CD14-positive monocyte (primary cell): ENCODE results near the gene SLC34A2. TPM values are rescaled to one million over a fixed set of nuclear protein-coding genes. Genes with fewer than 3 reads are reported as not detected.

Source experiments
- DNase-seq, 3 donors: peaks; one replicate each; pipeline ENCODE4 v3.0.0-alpha.2; 2011 to 2022
- H2AFZ ChIP-seq: 2 replicates; pipeline ENCODE4 v1.6.0; 2012; ENCODE audit warnings: mild to moderate bottlenecking, low read depth, low read length, inconsistent platforms; ENCODE audit not compliant: insufficient read depth, poor library complexity, severe bottlenecking
- H3K27ac ChIP-seq, 2 donors: 1 replicate in 1 of 2; 2 replicates in 1 of 2; pipeline ENCODE4 v1.5.1; 2012 to 2013; ENCODE audit warnings: low read length in 2 of 2, control low read depth in 1 of 2, inconsistent platforms in 1 of 2, low read depth in 1 of 2, mild to moderate bottlenecking in 1 of 2
- H3K27me3 ChIP-seq, 2 donors: one replicate each; pipeline versions ENCODE4 v1.6.0 to v1.6.1; 2011 to 2013; ENCODE audit warnings: low read length in 2 of 2; ENCODE audit not compliant: control insufficient read depth in 2 of 2, insufficient read depth in 2 of 2
- H3K36me3 ChIP-seq, 2 donors: replicated peaks in 1 of 2; 1 replicate in 1 of 2; 2 replicates in 1 of 2; pipeline versions ENCODE4 v1.5.1 to v1.6.1; 2012 to 2013; ENCODE audit warnings: low read length in 2 of 2, control low read depth in 1 of 2, inconsistent platforms in 1 of 2, mild to moderate bottlenecking in 1 of 2; ENCODE audit not compliant: insufficient read depth in 2 of 2, control insufficient read depth in 1 of 2
- H3K4me1 ChIP-seq, 2 donors: 1 replicate in 1 of 2; 2 replicates in 1 of 2; pipeline versions ENCODE4 v1.5.1 to v1.6.1; 2012 to 2013; ENCODE audit warnings: low read length in 2 of 2, control low read depth in 1 of 2, inconsistent platforms in 1 of 2, mild to moderate bottlenecking in 1 of 2, moderate library complexity in 1 of 2; ENCODE audit not compliant: insufficient read depth in 2 of 2, control insufficient read depth in 1 of 2
- H3K4me2 ChIP-seq: replicated peaks from 2 replicates; pipeline ENCODE3; 2012; ENCODE audit warnings: low read length, moderate library complexity, mild to moderate bottlenecking; ENCODE audit not compliant: poor library complexity, severe bottlenecking; ENCODE audit errors: extremely low read depth
- H3K4me3 ChIP-seq, 3 experiments: fragments of 200-600 bp in 1 of 3; sonication (generic) in 1 of 3; replicated peaks in 1 of 3; 1 replicate in 2 of 3; 2 replicates in 1 of 3; pipeline ENCODE4 v1.5.1; 2011 to 2013; ENCODE audit warnings: low read length in 3 of 3, mild to moderate bottlenecking in 3 of 3, control low read depth in 2 of 3, low read depth in 2 of 3, inconsistent platforms in 1 of 3, moderate library complexity in 1 of 3
- H3K79me2 ChIP-seq: 2 replicates; pipeline ENCODE4 v1.6.0; 2012; ENCODE audit warnings: mild to moderate bottlenecking, control low read depth, inconsistent platforms, low read length, moderate library complexity; ENCODE audit not compliant: insufficient read depth
- H3K9ac ChIP-seq: 2 replicates; pipeline ENCODE4 v1.6.0; 2017; ENCODE audit warnings: low read length, mild to moderate bottlenecking; ENCODE audit not compliant: insufficient read depth, poor library complexity, severe bottlenecking
- H3K9me3 ChIP-seq, 2 donors: replicated peaks in 1 of 2; 1 replicate in 1 of 2; 2 replicates in 1 of 2; pipeline versions ENCODE4 v1.5.1 to v1.6.1; 2012 to 2013; ENCODE audit warnings: low read length in 2 of 2, control low read depth in 1 of 2; ENCODE audit not compliant: control insufficient read depth in 1 of 2, insufficient read depth in 1 of 2
- H4K20me1 ChIP-seq: 2 replicates; pipeline ENCODE4 v1.6.0; 2012; ENCODE audit warnings: mild to moderate bottlenecking, low read length, control low read depth, moderate library complexity; ENCODE audit not compliant: insufficient read depth
- H3K27ac Mint-ChIP-seq, 7 donors: one replicate each; pipeline ENCODE4 v1.8.0; 2020; ENCODE audit warnings: mild to moderate bottlenecking in 7 of 7, mixed read lengths in 7 of 7, moderate library complexity in 6 of 7, inconsistent platforms in 2 of 7
- H3K27me3 Mint-ChIP-seq, 3 donors: one replicate each; pipeline ENCODE4 v1.8.0; 2021 to 2022; ENCODE audit warnings: low read depth in 3 of 3, mild to moderate bottlenecking in 3 of 3, mixed read lengths in 3 of 3, moderate library complexity in 3 of 3, inconsistent platforms in 1 of 3
- H3K36me3 Mint-ChIP-seq, 2 donors: one replicate each; pipeline ENCODE4 v1.8.0; 2020; ENCODE audit warnings: mixed read lengths in 2 of 2, inconsistent platforms in 1 of 2, mild to moderate bottlenecking in 1 of 2
- H3K4me1 Mint-ChIP-seq: one replicate; pipeline ENCODE4 v1.8.0; 2020; ENCODE audit warnings: mild to moderate bottlenecking, mixed read lengths
- H3K4me3 Mint-ChIP-seq, 2 donors: one replicate each; pipeline ENCODE4 v1.8.0; 2020; ENCODE audit warnings: mild to moderate bottlenecking in 2 of 2, mixed read lengths in 2 of 2, moderate library complexity in 1 of 2
- H3K9me3 Mint-ChIP-seq, 7 donors: one replicate each; pipeline ENCODE4 v1.8.0; 2020 to 2022; ENCODE audit warnings: mixed read lengths in 7 of 7, mild to moderate bottlenecking in 6 of 7, moderate library complexity in 6 of 7, inconsistent platforms in 2 of 7
- CTCF ChIP-seq: fragments of 200-600 bp; IDR thresholded peaks from one replicate; pipeline ENCODE4 v1.8.0; 2022; ENCODE audit warnings: antibody characterized with exemption, mild to moderate bottlenecking
- WGBS: methylation state at CpG from one replicate; pipeline ENCODE4 v1.1.5; 2013; ENCODE audit warnings: missing lambda C conversion rate; ENCODE audit not compliant: insufficient coverage; 5-methylcytosine and 5-hydroxymethylcytosine counted together
- intact Hi-C, 2 donors: fragments of 100-400 bp; cut with micrococcal nuclease; formaldehyde crosslinking; loops; one replicate each; pipeline versions ENCODE4 v1.15.0 to v1.15.1; 2023
- polyA plus RNA-seq, 3 donors: library from polyadenylated mRNA; depleted of rRNA in 1 of 3; unstranded in 2 of 3; stranded (reverse) in 1 of 3; fragments of 300-500 nt in 2 of 3; fragments of >200 nt in 1 of 3; fragmentation: Illumina TruSeq in 2 of 3; gene quantifications; 1 replicate in 2 of 3; 2 replicates in 1 of 3; pipeline ENCODE4 v1.2.3, GENCODE V29; 2012 to 2021

SLC34A2 gene
- polyA plus RNA-seq, 3 donors = not detected

- Mint-ChIP-seq H3K36me3 (no peaks in the 10 kb centered on the region), H3K27ac (no peak overlapping the region), H3K27me3 (peaks cover 0 to 2% (median 1%) of the 10 kb centered on the region in 3 donors), H3K4me1 (no peaks in the 10 kb centered on the region), H3K4me3 (no peak overlapping the region), H3K9me3 (peaks cover 0 to 9% (median 0%) of the 10 kb centered on the region in 7 donors)
- no peaks in the 10 kb centered on the region for H3K79me2 ChIP-seq
- H3K9me3 ChIP-seq = no peaks in the 10 kb centered on the region
- no peaks in the 10 kb centered on the region for H4K20me1 ChIP-seq
- no peak overlapping the region for H3K4me3 ChIP-seq
- WGBS = 100% methylated on average over 1 of the region's 1 CpG
- H3K27me3 ChIP-seq = no peaks in the 10 kb centered on the region
- H3K27ac ChIP-seq = no peak overlapping the region
- TF ChIP-seq CTCF = no peak
- H3K4me2 ChIP-seq = no peak overlapping the region
- no peak for DNase-seq
- H2AFZ ChIP-seq = no peak overlapping the region
- H3K36me3 ChIP-seq = no peaks in the 10 kb centered on the region
- H3K4me1 ChIP-seq = no peaks in the 10 kb centered on the region
- no peak overlapping the region for H3K9ac ChIP-seq
- intact Hi-C loops = no loop called here
Measured at GRCh38 chr4:25723409-25723808, 67.8 kb downstream of the SLC34A2 start.

- Histone ChIP-seq H3K27me3 (no peaks in the 10 kb centered on the region), H4K20me1 (no peaks in the 10 kb centered on the region), H3K4me1 (no peaks in the 10 kb centered on the region), H3K27ac (no peak overlapping the region), H3K4me3 (no peak overlapping the region), H3K36me3 (no peaks in the 10 kb centered on the region), H2AFZ (no peak overlapping the region), H3K79me2 (no peaks in the 10 kb centered on the region), H3K9me3 (no peaks in the 10 kb centered on the region), H3K4me2 (no peak overlapping the region), H3K9ac (no peak overlapping the region)
- TF ChIP-seq CTCF = no peak
- H3K4me3 Mint-ChIP-seq = no peak overlapping the region
- H3K9me3 Mint-ChIP-seq = peaks cover 0 to 9% (median 0%) of the 10 kb centered on the region in 7 donors
- H3K36me3 Mint-ChIP-seq = no peaks in the 10 kb centered on the region
- no peak overlapping the region for H3K27ac Mint-ChIP-seq
- peaks cover 0 to 5% (median 3%) of the 10 kb centered on the region in 3 donors for H3K27me3 Mint-ChIP-seq
- intact Hi-C loops = no loop called here
- no peaks in the 10 kb centered on the region for H3K4me1 Mint-ChIP-seq
- WGBS = 84% methylated on average over 4 of the region's 7 CpGs
- DNase-seq = no peak
Measured at GRCh38 chr4:25725870-25726269, 70.2 kb downstream of the SLC34A2 start.
